T-helper 22 cell (primary cell): Measurements from ENCODE around the gene NKRF.

Experiments used
- DNase-seq: peaks from one replicate; pipeline ENCODE4 v3.0.0-alpha.2; 2020; ENCODE audit warnings: low read depth

NKRF gene

GRCh38 chrX:119614776-119615175, 8.6 kb upstream of the NKRF start:
- DNase-seq: no peak

GRCh38 chrX:119607018-119607389, 780 bp upstream of the NKRF start:
- no peak for DNase-seq

- DNase-seq: peak; percentile 41
Measured at GRCh38 chrX:119605464-119606279, 552 bp downstream of the NKRF start.

- no peak for DNase-seq
Measured at GRCh38 chrX:119604766-119605463, 1.3 kb downstream of the NKRF start.

- DNase-seq: no peak
Measured at GRCh38 chrX:119602701-119603255, 3.4 kb downstream of the NKRF start.

GRCh38 chrX:119589810-119590209, 16.4 kb downstream of the NKRF start:
- DNase-seq: no peak

GRCh38 chrX:119583431-119584059, 22.7 kb downstream of the NKRF start:
- no peak for DNase-seq

GRCh38 chrX:119579414-119579813, 26.8 kb downstream of the NKRF start:
- no peak for DNase-seq

GRCh38 chrX:119574394-119575266, 31.6 kb downstream of the NKRF start, which contains the start of gene UBE2A:
UBE2A (plus strand) TSS chrX:119574563; CDS start chrX:119574712, 149 bp downstream.
- DNase-seq: peak; percentile 79

- no peak for DNase-seq
Measured at GRCh38 chrX:119573840-119574393, 32.3 kb downstream of the NKRF start.

GRCh38 chrX:119573222-119573621, 33.0 kb downstream of the NKRF start:
- no peak for DNase-seq

- DNase-seq: no peak
Measured at GRCh38 chrX:119570351-119570835, 35.8 kb downstream of the NKRF start.

GRCh38 chrX:119565107-119565663, 41.0 kb downstream of the NKRF start, which contains the start of gene STEEP1:
STEEP1 (minus strand) TSS chrX:119565409; CDS start chrX:119565355, 54 bp downstream.
- DNase-seq: peak; percentile 71

- DNase-seq: no peak
Measured at GRCh38 chrX:119552508-119552907, 53.7 kb downstream of the NKRF start.

GRCh38 chrX:119549327-119550016, 56.8 kb downstream of the NKRF start:
- DNase-seq: no peak

GRCh38 chrX:119541188-119541587, 65.0 kb downstream of the NKRF start:
- DNase-seq: no peak

- no peak for DNase-seq
Measured at GRCh38 chrX:119539872-119540271, 66.4 kb downstream of the NKRF start.
